Activated naive CD8-positive, alpha-beta T cell (primary cell): ENCODE results near the gene ETS1.

Experiments used
- H3K27ac Mint-ChIP-seq: one replicate; pipeline ENCODE4 v1.8.0; 2021; ENCODE audit warnings: mixed read lengths
- H3K27me3 Mint-ChIP-seq: one replicate; pipeline ENCODE4 v1.8.0; 2021; ENCODE audit warnings: mixed read lengths
- H3K36me3 Mint-ChIP-seq: one replicate; pipeline ENCODE4 v1.8.0; 2021; ENCODE audit warnings: mixed read lengths
- H3K4me1 Mint-ChIP-seq: one replicate; pipeline ENCODE4 v1.8.0; 2021; ENCODE audit warnings: low read depth, mixed read lengths
- H3K4me3 Mint-ChIP-seq: one replicate; pipeline ENCODE4 v1.8.0; 2021; ENCODE audit warnings: mild to moderate bottlenecking, mixed read lengths
- H3K9me3 Mint-ChIP-seq: one replicate; pipeline ENCODE4 v1.8.0; 2021; ENCODE audit warnings: low read depth, mixed read lengths

ETS1 gene

DNA sequence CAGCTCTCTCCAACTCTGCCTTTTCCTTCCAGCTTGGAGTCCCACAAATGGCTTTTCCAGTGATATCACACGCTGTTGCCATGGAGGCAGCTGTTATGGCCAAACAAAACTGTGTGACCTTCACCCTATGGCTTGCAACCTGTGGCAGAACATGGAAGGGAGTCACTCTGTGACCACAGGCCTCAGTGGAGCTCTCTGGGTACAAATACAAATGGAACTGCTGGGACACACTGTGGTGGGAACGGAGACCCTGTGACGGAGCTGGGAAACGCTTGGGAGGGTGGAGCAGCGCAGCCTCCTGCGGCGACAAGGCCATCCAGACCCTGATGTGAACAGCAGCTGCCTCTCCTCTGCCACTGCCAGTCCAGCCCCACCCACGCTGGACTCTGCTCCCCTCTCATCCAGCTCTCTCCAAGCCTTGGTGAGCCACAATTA, 162.5 kb downstream of the ETS1 start:
- H3K27me3 Mint-ChIP-seq: no peaks in the 10 kb centered on the region
- peak overlapping the region; percentile 28 for H3K27ac Mint-ChIP-seq
- no peaks in the 10 kb centered on the region for H3K36me3 Mint-ChIP-seq
- no peak overlapping the region for H3K4me3 Mint-ChIP-seq
- H3K4me1 Mint-ChIP-seq: peaks cover 56% of the 10 kb centered on the region
- H3K9me3 Mint-ChIP-seq: no peaks in the 10 kb centered on the region

DNA sequence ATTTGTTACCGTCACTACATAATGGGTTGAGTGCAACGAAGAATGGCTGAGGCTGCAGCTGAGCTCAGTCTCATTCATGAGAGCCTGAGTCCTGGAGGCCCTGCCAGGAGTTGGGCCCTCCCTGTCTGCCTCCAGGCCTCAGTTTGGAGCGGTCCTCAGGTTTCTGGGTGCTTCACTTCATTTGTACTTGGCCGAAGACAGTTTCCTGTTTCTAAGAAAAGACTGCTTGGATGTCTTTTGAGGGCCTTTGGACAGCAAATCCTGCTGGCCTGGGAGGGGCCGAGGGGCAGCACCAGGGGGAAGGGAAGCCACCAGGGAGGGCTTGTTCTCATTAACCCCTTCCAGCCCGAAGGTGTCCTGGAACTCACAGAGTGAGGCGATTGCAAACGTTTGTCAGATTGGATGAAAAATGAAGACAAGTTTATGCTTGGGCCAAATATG, 163.1 kb downstream of the ETS1 start:
- Mint-ChIP-seq H3K36me3 (no peaks in the 10 kb centered on the region), H3K9me3 (no peaks in the 10 kb centered on the region), H3K4me1 (peaks cover 58% of the 10 kb centered on the region), H3K27me3 (no peaks in the 10 kb centered on the region), H3K4me3 (no peak overlapping the region), H3K27ac (no peak overlapping the region)

DNA sequence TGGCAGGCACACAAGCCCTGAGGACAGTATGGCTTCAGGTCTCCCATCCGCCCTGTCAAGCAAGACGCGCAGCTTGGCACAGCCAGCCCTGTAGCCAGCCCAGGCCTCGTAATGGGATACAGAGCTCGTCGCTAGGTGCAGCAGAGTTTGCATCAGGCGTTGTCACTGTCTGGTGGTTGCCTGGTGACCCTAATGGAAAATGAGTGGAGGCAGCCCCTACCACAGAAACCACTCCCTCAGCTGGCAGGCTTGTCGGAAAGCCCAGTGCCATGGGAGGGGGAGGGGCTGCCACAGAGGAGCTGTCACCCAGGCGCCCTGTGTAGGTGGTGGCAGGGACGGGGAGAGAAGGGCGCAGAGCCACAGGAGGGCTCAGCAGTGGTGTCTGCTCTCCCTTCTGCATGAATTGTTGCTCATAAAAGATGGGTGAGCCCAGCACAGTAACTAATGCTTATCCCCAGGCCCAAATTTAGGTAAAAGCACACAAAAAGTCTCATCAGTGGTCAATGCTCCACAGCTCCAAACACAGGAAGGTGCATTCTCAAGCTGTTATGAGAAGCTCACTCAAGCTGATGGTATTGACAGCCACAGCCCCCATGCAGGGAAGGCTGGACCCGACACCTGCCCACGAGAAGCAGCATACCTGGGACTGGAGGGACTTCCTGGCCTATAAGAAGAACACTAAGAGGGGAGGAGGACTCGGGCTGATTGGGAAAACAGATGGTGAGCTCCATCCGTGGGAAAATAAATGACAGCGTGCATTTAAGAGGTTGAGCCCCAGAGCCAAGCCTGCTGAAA, 164.6 kb downstream of the ETS1 start:
- Mint-ChIP-seq H3K36me3 (no peaks in the 10 kb centered on the region), H3K9me3 (no peaks in the 10 kb centered on the region), H3K4me3 (peak overlapping the region; percentile 79), H3K27me3 (no peaks in the 10 kb centered on the region), H3K27ac (peak overlapping the region; percentile 94), H3K4me1 (peaks cover 64% of the 10 kb centered on the region)

DNA sequence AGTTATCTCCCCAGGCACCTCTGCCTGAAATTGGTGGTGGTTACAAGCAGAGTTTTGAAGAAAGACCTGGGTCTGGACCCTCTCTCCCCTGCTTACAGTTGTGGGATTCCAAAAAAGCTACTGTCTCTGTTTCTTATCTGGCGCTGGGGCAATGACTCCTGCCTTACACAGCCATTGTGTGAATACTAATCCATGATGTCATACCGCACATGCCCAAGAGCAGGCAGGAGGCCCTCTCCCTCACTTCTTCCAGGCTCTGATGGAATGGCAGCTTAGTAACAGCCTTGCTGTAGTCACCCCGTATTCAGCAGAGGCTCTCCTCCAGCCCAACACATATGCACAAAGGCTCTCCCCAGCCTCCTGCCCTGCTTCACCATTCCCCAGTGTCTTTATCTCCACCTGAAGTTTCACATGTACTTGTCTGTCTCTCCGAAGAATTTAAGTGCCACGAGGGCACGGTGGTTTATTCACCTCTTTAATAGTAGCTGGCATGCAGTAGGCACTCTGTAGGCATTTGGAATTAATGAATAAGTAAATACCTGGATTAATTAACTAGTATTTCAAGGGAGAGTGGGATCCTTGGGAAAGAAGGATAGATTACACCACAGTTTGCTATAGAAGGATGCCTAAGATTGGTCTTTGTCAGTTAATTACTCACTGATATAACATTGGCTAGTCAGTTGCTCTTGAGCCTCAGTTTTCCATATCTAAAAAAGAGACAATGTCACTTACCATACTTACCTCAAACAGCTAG, 165.6 kb downstream of the ETS1 start:
- Mint-ChIP-seq H3K9me3 (no peaks in the 10 kb centered on the region), H3K4me3 (peak overlapping the region; percentile 79), H3K4me1 (peaks cover 73% of the 10 kb centered on the region), H3K27me3 (no peaks in the 10 kb centered on the region), H3K27ac (peak overlapping the region; percentile 94), H3K36me3 (no peaks in the 10 kb centered on the region)

DNA sequence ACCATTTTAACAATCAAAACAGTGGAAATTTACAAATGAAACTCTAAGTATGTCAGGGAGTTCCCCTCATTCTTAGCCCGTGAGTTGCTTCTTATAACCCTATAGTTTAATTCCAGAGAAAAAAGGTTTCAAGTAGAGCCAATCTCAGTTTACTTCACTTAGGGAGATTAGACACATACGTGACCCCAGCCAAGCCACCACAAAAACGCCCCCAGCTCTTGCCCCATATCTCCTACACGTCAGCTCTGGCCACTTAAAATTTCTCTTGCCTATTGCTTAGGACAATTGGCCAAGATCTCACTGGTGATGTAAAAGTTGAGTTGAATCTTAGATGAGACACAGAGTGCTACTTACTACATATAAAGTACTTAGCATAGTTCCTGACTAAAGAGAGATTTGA, 166.4 kb downstream of the ETS1 start:
- no peaks in the 10 kb centered on the region for H3K27me3 Mint-ChIP-seq
- H3K9me3 Mint-ChIP-seq: no peaks in the 10 kb centered on the region
- H3K4me1 Mint-ChIP-seq: peaks cover 73% of the 10 kb centered on the region
- H3K27ac Mint-ChIP-seq: peak overlapping the region; percentile 94
- peak overlapping the region; percentile 45 for H3K4me3 Mint-ChIP-seq
- no peaks in the 10 kb centered on the region for H3K36me3 Mint-ChIP-seq

DNA sequence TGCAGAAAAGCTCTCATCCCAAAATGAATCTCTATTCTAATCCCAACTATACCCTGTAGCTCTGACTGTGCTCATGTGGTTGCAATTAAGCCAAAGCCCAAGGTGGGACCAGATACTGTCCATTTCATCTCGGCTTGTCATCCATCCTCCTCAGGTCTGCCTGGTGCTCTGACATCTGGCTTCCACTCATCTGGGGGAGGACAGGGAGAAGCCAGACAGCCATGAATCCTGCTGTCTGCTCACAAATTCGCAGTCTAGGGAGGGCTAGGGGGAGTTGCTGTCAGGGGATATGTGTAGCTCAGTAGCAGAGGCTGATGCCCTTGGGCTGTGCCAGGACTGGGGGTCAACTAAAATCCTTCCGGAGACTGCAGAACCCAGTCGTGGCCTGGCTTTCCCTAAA, 167.1 kb downstream of the ETS1 start:
- H3K4me3 Mint-ChIP-seq: no peak overlapping the region
- peak overlapping the region; percentile 94 for H3K27ac Mint-ChIP-seq

DNA sequence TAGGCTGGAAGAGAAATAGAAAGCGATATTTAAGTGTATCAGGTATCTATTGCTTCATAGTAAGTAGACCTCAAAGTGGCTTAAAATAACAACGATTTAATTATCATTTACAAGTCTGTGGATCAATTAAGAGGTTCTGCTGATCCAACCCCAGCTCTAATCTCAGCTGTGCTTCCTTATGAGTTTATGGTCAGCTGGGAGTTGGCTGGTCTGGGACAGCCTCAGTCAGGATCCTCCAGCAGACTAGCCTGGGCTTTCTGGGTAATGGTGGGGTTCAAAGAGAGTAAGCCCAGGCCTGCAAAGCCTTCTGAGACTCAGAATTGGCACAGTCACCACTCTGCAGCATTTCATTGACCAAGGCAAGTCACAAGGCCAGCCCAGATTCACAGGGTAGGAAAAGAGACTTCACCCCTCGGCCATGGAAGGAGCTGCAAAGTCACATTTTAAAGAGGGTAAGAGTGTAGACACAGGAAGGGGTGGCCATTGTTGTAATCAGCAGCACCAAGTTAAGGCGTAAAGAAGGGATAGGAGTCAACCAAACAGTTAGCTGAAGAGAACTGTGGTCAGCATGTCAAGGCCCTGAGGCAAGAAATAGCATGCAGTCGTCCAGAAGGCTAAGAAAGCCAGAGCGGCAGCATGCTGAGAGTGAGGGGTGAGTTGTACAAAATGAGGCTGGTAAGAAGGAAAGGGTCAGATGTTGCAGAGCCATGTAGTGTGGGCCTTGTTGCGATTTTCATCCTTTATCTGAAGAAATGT, 168.2 kb downstream of the ETS1 start:
- Mint-ChIP-seq H3K27ac (peak overlapping the region; percentile 3), H3K27me3 (no peaks in the 10 kb centered on the region), H3K36me3 (no peaks in the 10 kb centered on the region), H3K9me3 (no peaks in the 10 kb centered on the region), H3K4me1 (peaks cover 76% of the 10 kb centered on the region), H3K4me3 (no peak overlapping the region)

More for the DNA sequence above, 167.1 kb downstream of the ETS1 start:
- Mint-ChIP-seq H3K27me3 (no peaks in the 10 kb centered on the region), H3K9me3 (no peaks in the 10 kb centered on the region), H3K36me3 (no peaks in the 10 kb centered on the region), H3K4me1 (peaks cover 80% of the 10 kb centered on the region)

DNA sequence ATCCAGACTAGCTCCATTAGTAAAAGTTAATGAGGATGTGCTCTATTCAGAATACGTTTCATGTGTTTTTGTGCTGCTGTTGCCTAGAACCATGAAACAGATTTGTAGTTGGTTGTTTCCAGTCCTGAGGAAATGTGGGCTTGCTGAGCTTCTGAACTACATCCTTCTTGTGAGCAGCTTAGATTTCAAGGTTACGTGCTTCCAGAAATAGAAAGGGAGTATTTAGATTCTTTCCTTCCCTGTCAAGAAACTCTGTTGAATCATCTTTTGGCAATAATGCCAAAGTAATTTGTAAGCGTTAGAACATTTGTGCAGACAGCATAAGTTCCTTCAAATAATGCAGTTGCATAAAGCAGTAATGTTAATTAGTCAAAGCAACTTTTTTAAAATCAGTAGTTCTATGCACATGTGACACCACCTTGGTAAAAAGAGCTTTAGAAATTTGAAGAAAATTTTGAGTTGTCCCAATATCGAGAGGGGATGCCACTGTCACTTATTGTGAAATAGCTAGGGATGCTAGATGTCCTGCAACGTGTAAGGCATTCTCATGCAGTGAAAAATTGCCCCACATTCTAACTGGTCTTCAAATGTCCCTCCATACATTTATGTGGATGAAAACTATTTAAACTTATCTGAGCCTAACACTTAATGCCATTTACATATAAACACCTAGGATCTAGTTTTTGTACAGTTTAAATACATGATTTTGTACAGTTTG, 169.6 kb downstream of the ETS1 start:
- peaks cover 71% of the 10 kb centered on the region for H3K4me1 Mint-ChIP-seq
- H3K9me3 Mint-ChIP-seq: no peaks in the 10 kb centered on the region
- H3K4me3 Mint-ChIP-seq: no peak overlapping the region
- no peaks in the 10 kb centered on the region for H3K36me3 Mint-ChIP-seq
- no peaks in the 10 kb centered on the region for H3K27me3 Mint-ChIP-seq
- no peak overlapping the region for H3K27ac Mint-ChIP-seq

DNA sequence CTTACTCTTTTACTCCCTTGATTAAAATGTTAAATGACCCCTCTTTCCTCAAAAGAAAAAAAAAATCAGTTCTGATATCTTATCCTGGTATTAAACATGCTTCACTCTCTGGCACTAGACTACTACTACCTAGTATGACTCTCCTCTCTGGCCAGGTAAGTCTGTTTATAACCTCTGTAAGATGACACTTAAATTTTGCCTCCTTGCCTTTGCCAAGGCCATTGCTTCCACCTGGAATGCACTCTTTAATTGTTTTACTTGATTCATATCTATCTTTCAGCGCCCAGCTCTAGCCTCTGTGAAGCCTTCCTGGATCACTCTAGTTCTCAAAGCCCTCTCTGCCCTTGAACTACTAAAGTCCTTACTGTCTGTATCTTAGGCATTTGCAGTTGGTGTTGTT, 170.4 kb downstream of the ETS1 start:
- H3K4me1 Mint-ChIP-seq: peaks cover 71% of the 10 kb centered on the region
- no peak overlapping the region for H3K27ac Mint-ChIP-seq
- no peaks in the 10 kb centered on the region for H3K27me3 Mint-ChIP-seq
- H3K36me3 Mint-ChIP-seq: no peaks in the 10 kb centered on the region
- H3K9me3 Mint-ChIP-seq: no peaks in the 10 kb centered on the region
- no peak overlapping the region for H3K4me3 Mint-ChIP-seq

DNA sequence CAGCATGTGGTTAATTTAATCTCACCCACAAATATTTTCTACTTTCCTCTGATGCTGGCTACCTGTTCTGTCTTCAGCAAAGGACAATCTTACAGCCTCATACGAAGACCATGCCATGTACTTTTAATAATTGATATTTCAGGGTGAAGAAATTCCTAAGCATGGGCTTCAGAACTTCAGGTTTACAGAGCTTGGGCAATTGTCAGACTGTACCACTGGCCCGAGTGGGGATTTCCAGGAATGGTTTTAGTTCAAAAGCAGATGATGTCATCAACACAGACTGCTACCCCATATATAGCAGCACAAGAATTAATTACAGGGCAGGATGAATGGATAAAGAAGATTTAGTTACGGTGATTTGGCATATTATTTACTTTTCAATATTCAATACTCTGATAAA, 171.8 kb downstream of the ETS1 start:
- no peaks in the 10 kb centered on the region for H3K27me3 Mint-ChIP-seq
- no peak overlapping the region for H3K27ac Mint-ChIP-seq
- no peak overlapping the region for H3K4me3 Mint-ChIP-seq
- no peaks in the 10 kb centered on the region for H3K9me3 Mint-ChIP-seq
- no peaks in the 10 kb centered on the region for H3K36me3 Mint-ChIP-seq
- peaks cover 64% of the 10 kb centered on the region for H3K4me1 Mint-ChIP-seq

DNA sequence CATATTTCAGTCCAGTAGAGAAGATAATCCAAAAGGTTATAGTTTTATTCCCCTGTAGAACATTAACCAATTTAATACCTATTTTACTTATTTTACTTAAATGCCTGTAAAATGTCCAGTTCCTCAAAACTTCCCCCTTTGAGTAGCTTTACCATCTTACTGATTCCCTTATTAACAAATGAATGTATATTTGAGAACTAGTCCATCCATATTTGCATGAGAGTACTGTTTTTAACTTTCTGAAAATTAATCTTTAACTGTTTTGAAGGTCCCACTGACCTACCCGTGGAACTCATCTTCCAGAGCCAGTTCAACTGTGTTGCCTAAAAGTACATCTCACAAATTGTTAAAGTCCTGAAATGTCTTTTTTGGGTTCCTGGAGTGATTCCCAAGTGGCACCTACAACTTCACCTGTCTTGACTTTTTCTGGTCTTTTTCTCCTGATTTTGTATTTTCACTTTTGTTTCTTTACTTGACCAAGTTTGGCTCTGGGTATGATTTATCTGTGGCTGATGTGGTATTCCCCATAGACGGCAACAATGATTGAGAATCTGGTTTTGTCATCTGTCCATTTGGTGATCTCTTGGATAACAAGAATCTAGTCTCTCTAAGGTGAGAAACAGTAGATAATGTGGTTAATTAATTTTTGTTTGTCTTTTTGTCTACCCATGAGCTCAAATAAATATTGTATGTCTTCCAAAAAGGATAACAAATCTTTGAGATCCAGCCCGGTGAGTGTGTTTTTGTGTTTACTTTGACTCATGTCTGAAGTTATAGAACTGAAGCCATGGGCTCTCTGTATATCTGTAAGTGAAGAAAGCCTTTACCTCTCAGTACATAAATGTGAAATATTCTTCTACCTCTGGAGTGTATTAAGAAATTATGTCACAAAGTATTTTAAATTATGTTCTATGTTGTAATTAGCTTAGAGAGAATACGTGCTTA, 174.2 kb downstream of the ETS1 start:
- Mint-ChIP-seq H3K4me1 (peaks cover 61% of the 10 kb centered on the region), H3K4me3 (peak overlapping the region; percentile 1), H3K27me3 (no peaks in the 10 kb centered on the region), H3K36me3 (no peaks in the 10 kb centered on the region), H3K9me3 (no peaks in the 10 kb centered on the region), H3K27ac (peak overlapping the region; percentile 50)

DNA sequence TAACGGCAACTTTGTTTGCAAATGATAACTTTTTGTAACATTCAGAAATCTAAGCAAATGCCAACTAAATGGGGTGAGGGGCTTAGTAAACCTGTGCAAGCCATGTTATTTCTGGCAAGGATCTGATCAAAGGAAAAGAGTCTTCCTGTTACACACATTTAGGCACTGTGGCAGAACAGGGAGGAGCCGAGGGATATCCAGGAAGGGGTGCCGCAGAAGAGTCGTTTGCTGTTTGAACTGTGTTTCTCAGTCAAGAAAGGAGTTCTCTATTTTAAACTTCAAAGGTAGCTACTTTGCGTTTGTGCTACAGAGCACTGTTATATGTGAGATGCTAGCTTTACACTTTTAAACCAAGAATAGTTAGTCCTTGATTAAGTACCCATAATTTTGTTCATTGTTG, 175.5 kb downstream of the ETS1 start:
- Mint-ChIP-seq H3K36me3 (no peaks in the 10 kb centered on the region), H3K4me1 (peaks cover 49% of the 10 kb centered on the region), H3K27me3 (no peaks in the 10 kb centered on the region), H3K4me3 (no peak overlapping the region), H3K9me3 (no peaks in the 10 kb centered on the region), H3K27ac (peak overlapping the region; percentile 86)

DNA sequence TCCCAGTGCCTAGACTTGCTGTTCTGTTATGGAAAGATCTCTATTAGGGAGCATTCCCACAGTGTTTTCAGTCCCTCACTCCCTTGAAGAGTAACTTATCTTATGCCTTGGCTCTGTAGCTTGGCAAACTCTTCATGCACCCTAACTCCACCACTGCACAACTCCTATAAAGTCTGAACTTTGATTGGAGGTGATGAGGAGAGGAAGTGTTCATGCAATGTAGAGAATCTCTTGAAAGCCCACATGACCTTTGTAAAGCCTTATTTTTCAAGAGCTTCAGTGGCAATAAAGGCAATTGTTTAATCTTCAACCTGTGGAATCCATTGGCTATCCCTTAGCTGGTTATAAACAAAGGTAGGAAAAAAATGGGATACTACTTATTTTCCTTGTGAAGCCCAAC, 176.2 kb downstream of the ETS1 start:
- H3K27ac Mint-ChIP-seq: no peak overlapping the region
- no peaks in the 10 kb centered on the region for H3K36me3 Mint-ChIP-seq
- peaks cover 47% of the 10 kb centered on the region for H3K4me1 Mint-ChIP-seq
- no peak overlapping the region for H3K4me3 Mint-ChIP-seq
- H3K9me3 Mint-ChIP-seq: no peaks in the 10 kb centered on the region
- H3K27me3 Mint-ChIP-seq: no peaks in the 10 kb centered on the region

DNA sequence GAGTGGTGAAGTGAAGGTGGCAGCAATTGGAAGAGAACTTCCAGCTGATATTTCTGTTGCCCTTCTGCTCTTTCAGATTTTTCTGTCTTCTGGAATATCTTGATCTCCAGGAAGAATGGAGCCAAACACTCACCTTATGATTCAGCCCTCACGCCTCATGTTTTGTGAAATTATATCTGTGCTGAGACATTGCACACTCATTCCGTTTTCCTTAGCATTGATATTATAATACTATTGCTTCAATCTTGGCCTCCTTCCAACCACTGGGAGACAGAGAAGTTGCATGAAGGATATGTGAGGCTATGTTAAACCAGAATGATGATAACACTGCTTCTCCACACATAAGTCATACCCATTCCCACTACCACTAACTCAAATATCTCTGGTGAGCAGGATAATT, 177.9 kb downstream of the ETS1 start:
- no peaks in the 10 kb centered on the region for H3K9me3 Mint-ChIP-seq

More for the DNA sequence above, 177.9 kb downstream of the ETS1 start:
- Mint-ChIP-seq H3K4me3 (no peak overlapping the region), H3K27ac (peak overlapping the region; percentile 11), H3K4me1 (peaks cover 44% of the 10 kb centered on the region), H3K36me3 (no peaks in the 10 kb centered on the region), H3K27me3 (no peaks in the 10 kb centered on the region)
